CD4-positive, alpha-beta memory T cell (primary cell): ENCODE results near the gene TECPR1. TPM values are rescaled to one million over a fixed set of nuclear protein-coding genes. Genes with fewer than 3 reads are reported as not detected.
A peak's percentile ranks its signal among the peaks of the same experiment; 100 is the strongest.

Source experiments
- CTCF ChIA-PET: fragments of 350-600 bp; sonication (Branson Sonifier 250); formaldehyde crosslinking; loops from one replicate; lab custom pipeline; 2021; ENCODE audit warnings: inconsistent platforms; ENCODE audit not compliant: partially characterized antibody; lab: Charles Lee
- POLR2A ChIA-PET: fragments of 350-600 bp; sonication (Branson Sonifier 250); formaldehyde crosslinking; loops from one replicate; lab custom pipeline; 2021; ENCODE audit not compliant: partially characterized antibody; lab: Charles Lee
- DNase-seq, 5 donors: peaks; one replicate each; pipeline versions ENCODE4 v3.0.0 to v3.0.0-alpha.2; 2020 to 2022; ENCODE audit warnings: mixed read lengths in 1 of 5
- H3K27ac ChIP-seq: one replicate; pipeline ENCODE4 v1.7.0; 2013; ENCODE audit warnings: low read depth, low read length
- H3K27me3 ChIP-seq: 2 replicates; pipeline ENCODE4 v1.7.0; 2013; ENCODE audit warnings: mild to moderate bottlenecking, low read length, moderate library complexity; ENCODE audit not compliant: insufficient read depth
- H3K36me3 ChIP-seq: 2 replicates; pipeline ENCODE4 v1.7.0; 2013; ENCODE audit warnings: mild to moderate bottlenecking, low read length, moderate library complexity; ENCODE audit not compliant: insufficient read depth
- H3K4me1 ChIP-seq: 2 replicates; pipeline ENCODE4 v1.7.0; 2013; ENCODE audit warnings: mild to moderate bottlenecking, low read length, moderate library complexity; ENCODE audit not compliant: insufficient read depth
- H3K4me3 ChIP-seq, 2 donors: one replicate each; pipeline ENCODE4 v1.7.0; 2013; ENCODE audit warnings: low read length in 2 of 2, mild to moderate bottlenecking in 1 of 2
- H3K9me3 ChIP-seq, 2 donors: one replicate each; pipeline ENCODE4 v1.7.0; 2013; ENCODE audit warnings: low read length in 2 of 2, control low read depth in 1 of 2; ENCODE audit not compliant: control insufficient read depth in 1 of 2
- H3K27ac Mint-ChIP-seq, 7 donors: one replicate each; pipeline ENCODE4 v1.8.0; 2020 to 2021; ENCODE audit warnings: mixed read lengths in 7 of 7, mild to moderate bottlenecking in 6 of 7, inconsistent platforms in 3 of 7, moderate library complexity in 3 of 7
- H3K27me3 Mint-ChIP-seq, 2 donors: one replicate each; pipeline ENCODE4 v1.8.0; 2020 to 2021; ENCODE audit warnings: mixed read lengths in 2 of 2
- H3K36me3 Mint-ChIP-seq, 2 donors: one replicate each; pipeline ENCODE4 v1.8.0; 2020 to 2021; ENCODE audit warnings: mixed read lengths in 2 of 2, inconsistent platforms in 1 of 2, mild to moderate bottlenecking in 1 of 2
- H3K4me1 Mint-ChIP-seq, 4 donors: one replicate each; pipeline ENCODE4 v1.8.0; 2020 to 2021; ENCODE audit warnings: mixed read lengths in 4 of 4, mild to moderate bottlenecking in 1 of 4
- H3K4me3 Mint-ChIP-seq, 8 donors: one replicate each; pipeline ENCODE4 v1.8.0; 2020 to 2021; ENCODE audit warnings: mixed read lengths in 8 of 8, mild to moderate bottlenecking in 7 of 8, moderate library complexity in 6 of 8, inconsistent platforms in 3 of 8
- H3K9me3 Mint-ChIP-seq, 8 donors: one replicate each; pipeline ENCODE4 v1.8.0; 2020 to 2021; ENCODE audit warnings: mixed read lengths in 8 of 8, mild to moderate bottlenecking in 5 of 8, inconsistent platforms in 3 of 8, moderate library complexity in 1 of 8
- intact Hi-C: fragments of 100-400 bp; cut with micrococcal nuclease; formaldehyde crosslinking; loops from one replicate; pipeline ENCODE4 v1.15.1; 2023
- polyA plus RNA-seq, 2 donors: library from polyadenylated mRNA; unstranded; fragments of 300-500 nt; fragmentation: Illumina TruSeq; gene quantifications; one replicate each; pipeline ENCODE4 v1.2.3, GENCODE V29; 2021
- total RNA-seq, 2 experiments: library from RNA; stranded (reverse); gene quantifications; one replicate each; pipeline ENCODE4 v1.2.3, GENCODE V29; 2021

Gene TECPR1
- total and polyA plus RNA-seq, 4 experiments from 2014 or later, result 17.3 to 147 (median 85.9) TPM

DNA sequence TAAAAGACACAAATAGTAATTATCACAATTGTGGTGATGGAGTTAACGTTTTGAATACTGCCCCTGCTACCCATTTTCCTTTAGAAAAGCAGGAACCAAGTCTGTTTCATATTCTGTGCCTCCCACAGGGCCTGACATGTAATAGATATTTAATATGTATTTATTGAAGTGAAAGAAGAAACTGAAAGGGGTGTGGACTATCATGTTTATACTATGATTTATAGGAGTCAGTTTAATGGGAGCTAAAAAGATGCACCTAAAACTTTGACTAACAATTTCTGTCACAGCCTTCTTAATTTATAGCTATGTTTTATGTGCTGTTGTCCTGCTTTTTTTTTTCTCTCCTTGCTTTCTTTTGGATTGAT is 64.9 kb downstream of the TECPR1 start:
- Histone ChIP-seq H3K9me3 (no peaks in the 10 kb centered on the region), H3K36me3 (peaks cover 7% of the 10 kb centered on the region), H3K4me1 (no peaks in the 10 kb centered on the region), H3K4me3 (no peak overlapping the region), H3K27me3 (no peaks in the 10 kb centered on the region), H3K27ac (no peak overlapping the region)
- DNase-seq, result no peak
- Mint-ChIP-seq H3K4me3 (no peak overlapping the region), H3K27me3 (no peaks in the 10 kb centered on the region), H3K36me3 (peaks cover 32 to 54% of the 10 kb centered on the region in 2 donors), H3K4me1 (peaks cover 0 to 3% (median 0%) of the 10 kb centered on the region in 4 donors), H3K9me3 (peaks cover 0 to 4% (median 0%) of the 10 kb centered on the region in 8 donors), H3K27ac (no peak overlapping the region)
- ChIA-PET CTCF (no interaction called here), POLR2A (no interaction called here)
- intact Hi-C loops, result no loop called here

DNA sequence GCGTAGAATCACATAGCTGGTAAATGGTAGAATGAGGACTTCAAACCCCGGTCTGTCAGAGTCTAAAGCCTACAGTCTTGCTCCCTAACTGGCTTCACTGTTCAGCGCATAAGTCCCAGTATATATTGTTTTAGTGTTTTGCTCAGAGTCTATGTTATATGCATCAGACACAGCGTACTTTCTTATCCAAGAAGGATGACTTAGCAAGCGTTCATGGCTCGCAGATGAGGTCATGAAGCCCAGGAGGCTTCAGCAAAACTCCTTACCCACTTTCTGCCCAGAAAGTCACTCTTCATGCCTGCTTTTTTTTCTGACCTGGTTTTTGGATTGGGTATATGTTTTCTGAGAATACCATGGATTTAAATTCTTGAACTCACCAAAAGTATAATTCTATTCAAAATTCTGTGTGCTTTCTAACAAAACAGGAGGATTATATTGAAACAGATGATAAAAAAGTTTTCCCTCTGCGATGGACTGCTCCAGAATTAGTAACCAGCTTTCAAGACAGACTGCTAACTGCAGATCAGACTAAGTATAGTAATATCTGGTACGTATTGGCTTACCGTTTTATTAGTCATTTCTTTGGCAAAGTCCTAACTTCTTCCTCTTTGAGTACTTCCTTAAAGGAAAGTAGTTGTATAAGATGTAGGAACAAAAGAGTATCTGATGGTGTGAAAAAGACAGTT is 65.4 kb downstream of the TECPR1 start:
- no peaks in the 10 kb centered on the region for H3K27me3 ChIP-seq
- Mint-ChIP-seq H3K36me3 (peaks cover 28 to 50% of the 10 kb centered on the region in 2 donors), H3K27me3 (no peaks in the 10 kb centered on the region), H3K4me3 (no peak overlapping the region), H3K9me3 (peaks cover 0 to 4% (median 0%) of the 10 kb centered on the region in 8 donors), H3K27ac (no peak overlapping the region), H3K4me1 (peaks cover 0 to 3% (median 0%) of the 10 kb centered on the region in 4 donors)
- H3K27ac ChIP-seq, result no peak overlapping the region
- no peaks in the 10 kb centered on the region for H3K4me1 ChIP-seq
- DNase-seq, result no peak
- ChIA-PET CTCF (no interaction called here), POLR2A (no interaction called here)
- no peak overlapping the region for H3K4me3 ChIP-seq
- H3K9me3 ChIP-seq, result no peaks in the 10 kb centered on the region
- intact Hi-C loops, result no loop called here
- peaks cover 3% of the 10 kb centered on the region for H3K36me3 ChIP-seq

DNA sequence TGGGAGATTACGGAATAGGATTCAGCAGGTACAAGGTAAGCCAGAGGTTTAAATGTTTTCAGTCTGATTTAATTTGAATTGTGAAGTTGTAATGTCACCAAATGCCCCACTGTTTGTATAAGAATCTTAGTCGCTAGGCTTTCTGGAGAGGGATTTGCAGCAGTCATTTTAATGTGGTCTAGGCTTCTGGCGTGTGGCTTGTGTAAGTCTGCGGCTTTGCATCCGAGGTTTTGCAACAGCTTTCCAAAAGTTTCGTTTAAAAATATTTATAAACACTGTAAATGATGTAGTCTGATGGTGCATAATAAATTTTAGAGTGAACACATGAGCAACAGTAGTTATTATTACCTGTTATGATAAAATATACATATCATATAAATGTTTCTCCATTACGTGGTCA is 66.9 kb downstream of the TECPR1 start:
- Histone ChIP-seq H3K36me3 (no peaks in the 10 kb centered on the region), H3K4me3 (no peak overlapping the region), H3K4me1 (no peaks in the 10 kb centered on the region), H3K27me3 (no peaks in the 10 kb centered on the region), H3K27ac (no peak overlapping the region), H3K9me3 (no peaks in the 10 kb centered on the region)
- Mint-ChIP-seq H3K4me3 (no peak overlapping the region), H3K27me3 (no peaks in the 10 kb centered on the region), H3K9me3 (peaks cover 0 to 4% (median 0%) of the 10 kb centered on the region in 8 donors), H3K36me3 (peaks cover 23 to 48% of the 10 kb centered on the region in 2 donors), H3K27ac (peak overlapping the region in 1 of 7 donors; percentile 6), H3K4me1 (peaks cover 0 to 3% (median 0%) of the 10 kb centered on the region in 4 donors)
- ChIA-PET CTCF (no interaction called here), POLR2A (no interaction called here)
- intact Hi-C loops, result no loop called here
- DNase-seq, result no peak

DNA sequence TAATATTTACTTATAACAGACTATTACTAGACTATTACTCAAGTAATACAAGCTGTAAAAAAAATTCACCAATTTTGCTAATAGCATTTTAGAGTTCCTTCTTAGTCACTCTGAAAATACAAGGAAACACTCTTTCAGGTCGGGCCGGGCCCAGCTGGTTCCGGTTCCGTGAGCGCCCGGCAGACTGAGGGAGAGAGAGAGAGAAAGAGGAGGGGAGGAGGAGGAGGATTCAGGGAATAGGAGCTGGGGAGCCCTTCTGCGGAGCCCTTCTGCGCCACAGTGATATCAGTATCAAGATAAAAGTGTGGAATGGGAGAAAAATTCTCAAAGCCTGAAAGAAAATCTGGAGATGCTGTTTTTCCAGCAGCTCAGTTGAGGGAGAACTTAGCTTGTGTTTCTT is 71.3 kb downstream of the TECPR1 start:
- ChIA-PET CTCF (interaction anchor here (1.3 to 7.1 kb wide), 3 partner anchors 13 to 75 kb away, joined by 3 to 44 read pairs (median 3); partner anchors contain the start of gene LMTK2), POLR2A (interaction anchor here (1.0 kb wide), 1 partner anchor 70 kb away, joined by 3 read pairs; no protein-coding TSS in a partner anchor)
- peaks cover 3 to 33% of the 10 kb centered on the region in 2 donors for H3K36me3 Mint-ChIP-seq
- H3K4me1 Mint-ChIP-seq, result no peaks in the 10 kb centered on the region
- no peaks in the 10 kb centered on the region for H3K9me3 ChIP-seq
- H3K4me3 ChIP-seq, result no peak overlapping the region
- H3K4me3 Mint-ChIP-seq, result no peak overlapping the region
- H3K4me1 ChIP-seq, result no peaks in the 10 kb centered on the region
- H3K27ac ChIP-seq, result no peak overlapping the region
- H3K9me3 Mint-ChIP-seq, result no peaks in the 10 kb centered on the region
- no peaks in the 10 kb centered on the region for H3K27me3 ChIP-seq
- intact Hi-C loops, result no loop called here
- no peak for DNase-seq
- H3K27me3 Mint-ChIP-seq, result no peaks in the 10 kb centered on the region
- no peaks in the 10 kb centered on the region for H3K36me3 ChIP-seq
- H3K27ac Mint-ChIP-seq, result no peak overlapping the region

DNA sequence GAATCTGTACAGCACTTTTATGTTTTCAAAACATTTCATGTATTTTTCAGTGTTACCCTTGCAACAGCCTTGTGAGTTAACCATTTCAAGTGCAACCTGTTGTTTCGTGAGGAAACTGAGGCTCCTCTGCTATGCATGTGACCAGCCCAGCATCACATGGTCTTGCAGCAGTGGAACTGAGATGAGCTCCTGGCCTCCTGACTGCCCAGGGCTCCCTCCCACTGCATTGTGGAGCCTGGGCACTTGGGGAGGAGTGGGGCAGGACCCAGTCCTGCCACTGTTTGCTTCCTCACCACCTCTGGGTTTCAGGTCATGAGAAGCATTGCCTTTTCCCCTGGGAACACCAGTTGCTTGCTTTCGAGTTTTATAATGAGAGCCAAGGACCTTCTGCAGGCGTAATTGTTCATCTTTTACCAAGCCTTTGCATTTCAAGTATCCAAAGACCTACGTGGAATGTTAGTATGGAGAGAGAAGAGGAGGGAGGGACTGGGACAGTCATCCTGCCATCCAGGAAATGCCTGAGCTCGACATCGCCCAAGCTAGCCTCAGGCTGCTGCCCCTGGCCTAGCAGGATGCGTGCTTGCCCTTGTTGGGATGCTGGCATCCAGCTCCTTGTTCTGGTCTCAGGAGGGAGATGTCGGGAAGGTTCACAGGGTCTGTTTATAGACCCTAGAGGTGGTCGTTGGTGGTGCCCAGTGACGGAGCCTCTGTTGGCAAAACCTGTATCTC is 73.1 kb downstream of the TECPR1 start:
- no peak overlapping the region for H3K4me3 Mint-ChIP-seq
- Histone ChIP-seq H3K4me1 (no peaks in the 10 kb centered on the region), H3K27ac (no peak overlapping the region), H3K36me3 (peaks cover 8% of the 10 kb centered on the region), H3K4me3 (no peak overlapping the region), H3K27me3 (no peaks in the 10 kb centered on the region), H3K9me3 (no peaks in the 10 kb centered on the region)
- H3K27ac Mint-ChIP-seq, result peak overlapping the region in 1 of 7 donors; percentile 17
- H3K36me3 Mint-ChIP-seq, result peaks cover 10 to 32% of the 10 kb centered on the region in 2 donors
- H3K27me3 Mint-ChIP-seq, result no peaks in the 10 kb centered on the region
- ChIA-PET CTCF (interaction anchor here (7.1 kb wide), 1 partner anchor 11 kb away, joined by 44 read pairs; no protein-coding TSS in a partner anchor), POLR2A (no interaction called here)
- no peaks in the 10 kb centered on the region for H3K4me1 Mint-ChIP-seq
- intact Hi-C loops, result no loop called here
- no peak for DNase-seq
- no peaks in the 10 kb centered on the region for H3K9me3 Mint-ChIP-seq

DNA sequence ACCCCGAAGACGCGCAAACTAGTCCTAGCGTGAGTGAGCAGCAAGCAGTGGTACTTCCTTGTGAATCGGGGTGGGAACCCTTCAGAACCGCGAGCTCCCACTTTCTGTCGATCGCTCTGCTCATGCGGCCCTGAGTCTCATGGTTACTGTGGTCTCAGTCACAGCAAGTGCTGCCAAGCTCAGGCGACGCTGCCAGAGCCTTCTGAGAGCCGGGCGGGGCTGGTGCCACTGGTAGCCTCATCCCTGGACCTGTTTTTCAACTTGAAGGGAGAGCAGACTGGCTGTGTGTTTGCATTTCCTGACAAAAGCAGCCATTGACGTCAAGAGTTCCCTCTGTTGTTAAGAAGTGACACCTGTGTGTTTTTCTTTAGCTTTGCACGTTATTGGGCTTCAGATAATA is 73.7 kb downstream of the TECPR1 start:
- Mint-ChIP-seq H3K36me3 (peaks cover 10 to 33% of the 10 kb centered on the region in 2 donors), H3K4me1 (no peaks in the 10 kb centered on the region), H3K4me3 (no peak overlapping the region), H3K9me3 (no peaks in the 10 kb centered on the region), H3K27ac (peak overlapping the region in 1 of 7 donors; percentile 17), H3K27me3 (no peaks in the 10 kb centered on the region)
- Histone ChIP-seq H3K36me3 (peaks cover 8% of the 10 kb centered on the region), H3K27me3 (no peaks in the 10 kb centered on the region), H3K4me1 (no peaks in the 10 kb centered on the region), H3K9me3 (no peaks in the 10 kb centered on the region), H3K4me3 (no peak overlapping the region), H3K27ac (no peak overlapping the region)
- intact Hi-C loops, result no loop called here
- CTCF ChIA-PET, result interaction anchor here (7.1 kb wide), 1 partner anchor 11 kb away, joined by 44 read pairs; no protein-coding TSS in a partner anchor
- DNase-seq, result no peak
- POLR2A ChIA-PET, result no interaction called here

DNA sequence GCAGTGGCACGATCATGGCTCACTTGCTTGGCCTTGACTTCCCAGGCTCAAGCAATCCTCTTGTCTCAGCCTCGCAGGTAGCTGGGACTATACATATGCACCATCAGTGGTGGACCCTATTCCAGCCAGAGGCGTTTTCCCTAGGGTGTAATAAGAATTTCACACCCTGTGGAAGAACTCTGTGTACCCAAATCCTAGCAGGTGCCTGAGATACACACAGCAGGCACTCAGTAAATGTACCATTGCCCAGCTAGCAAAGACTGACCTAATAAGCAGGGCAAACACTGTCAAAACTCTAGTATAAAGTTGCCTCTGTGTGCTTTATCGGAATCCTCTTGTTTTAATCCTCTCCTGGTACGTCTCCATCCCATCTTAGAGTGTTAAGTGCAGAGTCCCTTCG is 74.5 kb downstream of the TECPR1 start:
- Mint-ChIP-seq H3K9me3 (no peaks in the 10 kb centered on the region), H3K27me3 (no peaks in the 10 kb centered on the region), H3K4me1 (no peaks in the 10 kb centered on the region), H3K4me3 (no peak overlapping the region), H3K36me3 (peaks cover 10 to 35% of the 10 kb centered on the region in 2 donors), H3K27ac (peak overlapping the region in 1 of 7 donors; percentile 47)
- Histone ChIP-seq H3K27me3 (no peaks in the 10 kb centered on the region), H3K27ac (no peak overlapping the region), H3K4me3 (no peak overlapping the region), H3K9me3 (no peaks in the 10 kb centered on the region), H3K36me3 (peaks cover 8% of the 10 kb centered on the region), H3K4me1 (no peaks in the 10 kb centered on the region)
- DNase-seq, result no peak
- intact Hi-C loops, result no loop called here
- ChIA-PET POLR2A (no interaction called here), CTCF (interaction anchor here (7.1 kb wide), 1 partner anchor 10 kb away, joined by 44 read pairs; no protein-coding TSS in a partner anchor)
